HG02763 (cell line): ENCODE data around the gene CYP3A5.
"Not testable (repeated sequence)": the region's sequence is repeated elsewhere in the genome, so short reads cannot be mapped to it uniquely, and the experiment has no call there.

Experiments used
- ATAC-seq: cut with Tn5 transposase; IDR thresholded peaks from one replicate; pipeline ENCODE4 v1.9.1; 2021; ENCODE audit warnings: mild to moderate bottlenecking, moderate library complexity; ENCODE audit not compliant: unreplicated experiment

The CYP3A5 gene

GRCh38 chr7:99685871-99686608 is 6.2 kb upstream of the CYP3A5 start:
- not testable (repeated sequence) for ATAC-seq

- ATAC-seq = no peak
Measured at GRCh38 chr7:99685129-99685758, 5.4 kb upstream of the CYP3A5 start.

GRCh38 chr7:99679032-99679399 is 780 bp downstream of the CYP3A5 start:
- no peak for ATAC-seq

- ATAC-seq = no peak
Measured at GRCh38 chr7:99677648-99678045, 2.1 kb downstream of the CYP3A5 start.

GRCh38 chr7:99677013-99677647 is 2.7 kb downstream of the CYP3A5 start:
- ATAC-seq = no peak

- no peak for ATAC-seq
Measured at GRCh38 chr7:99674995-99675742, 4.6 kb downstream of the CYP3A5 start.

GRCh38 chr7:99672573-99672972 is 7.2 kb downstream of the CYP3A5 start:
- no peak for ATAC-seq

GRCh38 chr7:99669782-99670181 is 10.0 kb downstream of the CYP3A5 start:
- ATAC-seq = no peak

- no peak for ATAC-seq
Measured at GRCh38 chr7:99668541-99668940, 11.3 kb downstream of the CYP3A5 start.

- no peak for ATAC-seq
Measured at GRCh38 chr7:99667179-99667578, 12.6 kb downstream of the CYP3A5 start.

- no peak for ATAC-seq
Measured at GRCh38 chr7:99666013-99666395, 13.8 kb downstream of the CYP3A5 start.

GRCh38 chr7:99665312-99666012 is 14.3 kb downstream of the CYP3A5 start:
- ATAC-seq = no peak

GRCh38 chr7:99657879-99658278 is 21.9 kb downstream of the CYP3A5 start:
- ATAC-seq = not testable (repeated sequence)

GRCh38 chr7:99654626-99655025 is 25.2 kb downstream of the CYP3A5 start:
- ATAC-seq = not testable (repeated sequence)

- no peak for ATAC-seq
Measured at GRCh38 chr7:99653754-99654153, 26.0 kb downstream of the CYP3A5 start.

- ATAC-seq = not testable (repeated sequence)
Measured at GRCh38 chr7:99653269-99653668, 26.5 kb downstream of the CYP3A5 start.

- no peak for ATAC-seq
Measured at GRCh38 chr7:99652671-99653070, 27.1 kb downstream of the CYP3A5 start.

- ATAC-seq = no peak
Measured at GRCh38 chr7:99651290-99651689, 28.5 kb downstream of the CYP3A5 start.

- ATAC-seq = no peak
Measured at GRCh38 chr7:99648843-99649242, 31.0 kb downstream of the CYP3A5 start.

GRCh38 chr7:99645590-99645989 is 34.2 kb downstream of the CYP3A5 start:
- ATAC-seq = no peak

- no peak for ATAC-seq
Measured at GRCh38 chr7:99644431-99644830, 35.4 kb downstream of the CYP3A5 start.
